ENCODE data around the gene SLC9A9. TPM values are rescaled to one million over a fixed set of nuclear protein-coding genes. Genes with fewer than 3 reads are reported as not detected.

The SLC9A9 gene
- total and polyA plus RNA-seq, 8 donors, result 0.28 to 5.9 (median 0.75) TPM

DNA sequence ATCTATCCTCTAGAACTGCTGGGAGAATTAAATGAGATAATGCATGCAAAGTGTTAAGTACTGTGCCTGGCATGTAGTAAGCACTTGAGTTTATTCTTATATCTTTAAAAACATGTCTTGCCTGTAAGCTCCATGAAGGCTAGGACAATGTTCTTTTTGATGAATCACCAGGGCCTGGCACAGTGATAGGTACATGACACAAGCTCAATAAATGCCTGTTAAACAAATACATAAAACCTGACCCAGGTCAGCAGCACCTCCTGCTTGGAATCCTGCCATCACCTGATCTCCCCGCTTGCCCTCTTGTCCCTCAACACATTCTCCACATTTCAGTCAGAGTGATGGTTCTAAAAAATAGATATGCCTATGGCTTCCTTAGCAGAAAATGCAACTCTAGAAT, 541.9 kb downstream of the SLC9A9 start:
- no peak for DNase-seq
- Histone ChIP-seq H3K27ac (no peak overlapping the region), H3K4me1 (no peaks in the 10 kb centered on the region), H3K9me3 (no peaks in the 10 kb centered on the region), H3K4me3 (no peak overlapping the region), H3K36me3 (no peaks in the 10 kb centered on the region), H3K27me3 (no peaks in the 10 kb centered on the region)
- TF ChIP-seq, protein P1, sequence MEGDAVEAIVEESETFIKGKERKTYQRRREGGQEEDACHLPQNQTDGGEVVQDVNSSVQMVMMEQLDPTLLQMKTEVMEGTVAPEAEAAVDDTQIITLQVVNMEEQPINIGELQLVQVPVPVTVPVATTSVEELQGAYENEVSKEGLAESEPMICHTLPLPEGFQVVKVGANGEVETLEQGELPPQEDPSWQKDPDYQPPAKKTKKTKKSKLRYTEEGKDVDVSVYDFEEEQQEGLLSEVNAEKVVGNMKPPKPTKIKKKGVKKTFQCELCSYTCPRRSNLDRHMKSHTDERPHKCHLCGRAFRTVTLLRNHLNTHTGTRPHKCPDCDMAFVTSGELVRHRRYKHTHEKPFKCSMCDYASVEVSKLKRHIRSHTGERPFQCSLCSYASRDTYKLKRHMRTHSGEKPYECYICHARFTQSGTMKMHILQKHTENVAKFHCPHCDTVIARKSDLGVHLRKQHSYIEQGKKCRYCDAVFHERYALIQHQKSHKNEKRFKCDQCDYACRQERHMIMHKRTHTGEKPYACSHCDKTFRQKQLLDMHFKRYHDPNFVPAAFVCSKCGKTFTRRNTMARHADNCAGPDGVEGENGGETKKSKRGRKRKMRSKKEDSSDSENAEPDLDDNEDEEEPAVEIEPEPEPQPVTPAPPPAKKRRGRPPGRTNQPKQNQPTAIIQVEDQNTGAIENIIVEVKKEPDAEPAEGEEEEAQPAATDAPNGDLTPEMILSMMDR (IDR thresholded peaks at IDR 0.05), result no peak
- intact Hi-C loops (cut with DNase I), result no loop called here
- no peak for FAIRE-seq
- peak in 3 of 4 donors; percentile 36 to 47 (median 46) for ATAC-seq
- 36 to 42% methylated on average over 1 of the region's 1 CpG for WGBS, 2 donors

- FAIRE-seq (no peak), ATAC-seq (no peak), DNase-seq (peak in 1 of 6 donors; percentile 15)
- TF ChIP-seq, protein P1 (IDR thresholded peaks at IDR 0.05), result no peak
- Histone ChIP-seq H3K4me3 (no peak overlapping the region), H3K36me3 (no peaks in the 10 kb centered on the region), H3K27ac (no peak overlapping the region), H3K4me1 (no peaks in the 10 kb centered on the region), H3K9me3 (no peaks in the 10 kb centered on the region), H3K27me3 (no peaks in the 10 kb centered on the region)
- intact Hi-C loops (cut with DNase I), result no loop called here
- 59 to 71% methylated on average over 10 to 11 of the region's 11 CpGs for WGBS, 2 donors
These were observed 545.6 kb downstream of the SLC9A9 start for GRCh38 chr3:143302638-143303171.

GRCh38 chr3:143301031-143301901, 547.0 kb downstream of the SLC9A9 start:
- no peak for FAIRE-seq
- no peaks in the 10 kb centered on the region for H3K9me3 ChIP-seq
- TF ChIP-seq, protein P1 (IDR thresholded peaks at IDR 0.05), result no peak
- no peaks in the 10 kb centered on the region for H3K4me1 ChIP-seq
- ATAC-seq, result no peak
- no peak overlapping the region for H3K27ac ChIP-seq
- no peaks in the 10 kb centered on the region for H3K27me3 ChIP-seq
- H3K4me3 ChIP-seq, result no peak overlapping the region
- DNase-seq, result no peak
- no peaks in the 10 kb centered on the region for H3K36me3 ChIP-seq
- intact Hi-C loops (cut with DNase I), result no loop called here
- 76 to 84% methylated on average over 5 of the region's 5 CpGs for WGBS, 2 donors

GRCh38 chr3:143298886-143299535, 549.3 kb downstream of the SLC9A9 start:
- Histone ChIP-seq H3K4me1 (no peaks in the 10 kb centered on the region), H3K27ac (no peak overlapping the region), H3K9me3 (no peaks in the 10 kb centered on the region), H3K4me3 (no peak overlapping the region), H3K36me3 (no peaks in the 10 kb centered on the region), H3K27me3 (no peaks in the 10 kb centered on the region)
- TF ChIP-seq, protein P1 (IDR thresholded peaks at IDR 0.05), result no peak
- ATAC-seq (no peak), FAIRE-seq (no peak), DNase-seq (no peak)
- intact Hi-C loops (cut with DNase I), result no loop called here
- 80 to 87% methylated on average over 5 of the region's 5 CpGs for WGBS, 2 donors
